OCI-LY7 (cell line): ENCODE results near the gene NFATC3. TPM values are rescaled to one million over a fixed set of nuclear protein-coding genes. Genes with fewer than 3 reads are reported as not detected.
"Not testable (repeated sequence)": the region's sequence is repeated elsewhere in the genome, so short reads cannot be mapped to it uniquely, and the experiment has no call there.

Experiments
- BruUV-seq: library from RNA; stranded (reverse); fragments of 400-500 nt; replicated peaks from 2 replicates; lab custom pipeline; 2021; lab: Mats Ljungman, UMichigan
- CTCF ChIA-PET: fragments of 300-600 bp; sonication (Branson Sonifier 250); formaldehyde crosslinking; loops from one replicate; lab custom pipeline; 2022; ENCODE audit warnings: antibody characterized with exemption; ENCODE audit not compliant: unreplicated experiment; lab: Charles Lee
- POLR2A ChIA-PET: fragments of 300-600 bp; sonication (Branson Sonifier 250); formaldehyde crosslinking; loops from one replicate; lab custom pipeline; 2022; ENCODE audit warnings: antibody characterized with exemption; lab: Charles Lee
- DNase-seq: peaks from one replicate; pipeline ENCODE4 v3.0.0-alpha.2; 2015; ENCODE audit warnings: low spot score
- H2AFZ ChIP-seq: fragments of 200-600 bp; sonication (generic), shearing (Covaris generic); 2 replicates; pipeline ENCODE4 v1.6.1; 2014; ENCODE audit warnings: mild to moderate bottlenecking, antibody characterized with exemption, low read length, moderate library complexity
- H3K27ac ChIP-seq: fragments of 200-600 bp; sonication (generic); 2 replicates; pipeline ENCODE4 v1.5.1; 2014; ENCODE audit warnings: mixed run types, low read depth, mild to moderate bottlenecking, moderate library complexity, low read length, inconsistent platforms; ENCODE audit not compliant: poor library complexity, severe bottlenecking
- H3K36me3 ChIP-seq: fragments of 200-600 bp; sonication (generic); 2 replicates; pipeline ENCODE4 v1.6.1; 2014; ENCODE audit warnings: mild to moderate bottlenecking, antibody characterized with exemption, low read length, moderate library complexity, mixed read lengths; ENCODE audit not compliant: insufficient read depth
- H3K4me1 ChIP-seq: fragments of 200-600 bp; sonication (generic); 2 replicates; pipeline ENCODE4 v1.5.1; 2014; ENCODE audit warnings: mild to moderate bottlenecking, low read length; ENCODE audit not compliant: insufficient read depth, poor library complexity, severe bottlenecking
- H3K4me2 ChIP-seq: fragments of 200-600 bp; sonication (generic); 2 replicates; pipeline ENCODE4 v1.6.1; 2014; ENCODE audit warnings: mild to moderate bottlenecking, low read length
- H3K4me3 ChIP-seq: fragments of 200-600 bp; sonication (generic); 2 replicates; pipeline ENCODE4 v1.5.1; 2014; ENCODE audit warnings: mild to moderate bottlenecking, low read depth, low read length; ENCODE audit not compliant: poor library complexity, severe bottlenecking
- H3K79me2 ChIP-seq: fragments of 200-600 bp; sonication (generic); 2 replicates; pipeline ENCODE4 v1.6.1; 2016; ENCODE audit warnings: low read depth, mild to moderate bottlenecking, low read length, moderate library complexity, mixed read lengths; ENCODE audit not compliant: insufficient read depth
- H3K9me2 ChIP-seq: fragments of 200-600 bp; sonication (generic); 2 replicates; pipeline ENCODE4 v1.6.1; 2016; ENCODE audit warnings: mild to moderate bottlenecking, low read length, mixed read lengths; ENCODE audit not compliant: insufficient read depth
- H3K9me3 ChIP-seq: fragments of 200-600 bp; sonication (generic); 2 replicates; pipeline ENCODE4 v1.6.1; 2014; ENCODE audit warnings: mild to moderate bottlenecking, mixed run types, low read length, mixed read lengths
- H4K20me1 ChIP-seq: fragments of 200-600 bp; sonication (generic); 2 replicates; pipeline ENCODE4 v1.6.1; 2014; ENCODE audit warnings: mild to moderate bottlenecking, antibody characterized with exemption, low read length, moderate library complexity, mixed read lengths; ENCODE audit not compliant: insufficient read depth
- CTCF ChIP-seq: fragments of 200-600 bp; sonication (generic); conservative IDR thresholded peaks from 2 replicates; pipeline ENCODE4 v1.5.1; 2014; ENCODE audit warnings: mild to moderate bottlenecking, antibody characterized with exemption, low read length, moderate library complexity, mixed read lengths
- EZH2phosphoT487 ChIP-seq: fragments of 200-600 bp; sonication (generic); IDR thresholded peaks from 2 replicates; pipeline ENCODE4 v1.6.1; 2018; ENCODE audit warnings: low read depth, borderline replicate concordance, mild to moderate bottlenecking, mixed run types, antibody characterized with exemption, low read length, moderate library complexity, mixed read lengths
- intact Hi-C: fragments of 100-400 bp; cut with micrococcal nuclease; formaldehyde crosslinking; loops from one replicate; pipeline ENCODE4 v1.10.0; 2022; ENCODE audit not compliant: unreplicated experiment
- total RNA-seq, 2 experiments: library from RNA; depleted of rRNA in 1 of 2; stranded (reverse); fragments of >200 nt in 1 of 2; shearing (Covaris generic) in 1 of 2; gene quantifications; 2 replicates each; pipeline ENCODE4 v1.2.3, GENCODE V29; 2014 to 2022

The NFATC3 gene
- total RNA-seq, 2 experiments from 2014 or later, result 73.4 to 76.0 TPM

- Histone ChIP-seq H3K4me2 (no peak overlapping the region), H3K4me3 (no peak overlapping the region), H3K27ac (no peak overlapping the region), H3K36me3 (peaks cover 37% of the 10 kb centered on the region), H3K4me1 (no peaks in the 10 kb centered on the region), H3K9me3 (no peaks in the 10 kb centered on the region), H2AFZ (no peak overlapping the region), H3K9me2 (no peaks in the 10 kb centered on the region), H4K20me1 (no peaks in the 10 kb centered on the region), H3K79me2 (no peaks in the 10 kb centered on the region)
- ChIA-PET POLR2A (interaction anchor here (1.3 kb wide), 1 partner anchor 12 kb away, joined by 3 read pairs; no protein-coding TSS in a partner anchor), CTCF (no interaction called here)
- intact Hi-C loops, result no loop called here
- no peak for DNase-seq
- TF ChIP-seq CTCF (no peak), EZH2phosphoT487 (no peak)
- no TSS peak for BruUV-seq
These were observed 70.3 kb downstream of the NFATC3 start for GRCh38 chr16:68155425-68155824.

GRCh38 chr16:68162413-68162812 is 77.2 kb downstream of the NFATC3 start:
- H3K9me3 ChIP-seq, result no peaks in the 10 kb centered on the region
- DNase-seq, result no peak
- TF ChIP-seq EZH2phosphoT487, result no peak
- TF ChIP-seq CTCF, result no peak
- H3K36me3 ChIP-seq, result peaks cover 64% of the 10 kb centered on the region
- POLR2A ChIA-PET, result no interaction called here
- no peak overlapping the region for H3K27ac ChIP-seq
- intact Hi-C loops, result no loop called here
- H3K4me2 ChIP-seq, result no peak overlapping the region
- no peaks in the 10 kb centered on the region for H3K4me1 ChIP-seq
- H3K9me2 ChIP-seq, result no peaks in the 10 kb centered on the region
- no TSS peak for BruUV-seq
- H3K4me3 ChIP-seq, result no peak overlapping the region
- no peaks in the 10 kb centered on the region for H4K20me1 ChIP-seq
- H3K79me2 ChIP-seq, result no peaks in the 10 kb centered on the region
- CTCF ChIA-PET, result no interaction called here
- H2AFZ ChIP-seq, result no peak overlapping the region

- intact Hi-C loops, H3K4me2 ChIP-seq: not testable (repeated sequence)
These were observed 78.1 kb downstream of the NFATC3 start for GRCh38 chr16:68163275-68163674.

More at GRCh38 chr16:68163275-68163674, 78.1 kb downstream of the NFATC3 start:
- H4K20me1 ChIP-seq, H3K9me2 ChIP-seq, POLR2A ChIA-PET, CTCF ChIA-PET, H3K4me3 ChIP-seq, BruUV-seq, DNase-seq, H2AFZ ChIP-seq, H3K79me2 ChIP-seq, H3K27ac ChIP-seq, H3K4me1 ChIP-seq, H3K9me3 ChIP-seq: not testable (repeated sequence)
- peaks cover 64% of the 10 kb centered on the region for H3K36me3 ChIP-seq
